ENCODE data around the gene UGT1A3.

The UGT1A3 gene

GRCh38 chr2:233807966-233808935, 79.4 kb downstream of the UGT1A3 start:
- no peak for ATAC-seq (replicated peaks; ENCODE audit: extremely low read depth, poor library complexity, severe bottlenecking)
- DNase-seq (ENCODE audit: low spot score in 2 of 2) = no peak
- peaks cover 64% of the 10 kb centered on the region for H3K27me3 Mint-ChIP-seq
- no peak overlapping the region for H3K27ac Mint-ChIP-seq (ENCODE audit: low read depth)
- H3K4me1 Mint-ChIP-seq = no peaks in the 10 kb centered on the region
- no peak overlapping the region for H3K4me3 Mint-ChIP-seq
- H3K9me3 Mint-ChIP-seq = no peaks in the 10 kb centered on the region
- no peaks in the 10 kb centered on the region for H3K36me3 Mint-ChIP-seq (ENCODE audit: insufficient read depth)

DNA sequence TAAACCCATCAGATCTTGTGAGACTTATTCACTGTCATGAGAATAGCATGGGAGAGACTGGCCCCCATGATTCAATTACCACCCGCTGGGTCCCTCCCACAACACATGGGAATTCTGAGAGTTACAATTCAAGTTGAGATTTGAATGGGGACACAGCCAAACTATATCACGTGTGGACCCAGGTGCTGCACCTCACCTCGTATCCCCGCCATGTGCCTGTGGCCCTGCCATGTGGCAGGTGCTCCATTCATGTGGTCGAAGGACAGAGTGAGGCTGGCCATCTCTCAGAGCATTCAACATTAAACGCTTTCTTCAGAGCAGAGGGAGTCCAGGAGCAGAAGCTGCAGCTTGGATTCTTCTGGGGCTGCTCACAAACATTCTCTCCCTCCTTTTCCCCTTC, 81.5 kb downstream of the UGT1A3 start:
- ATAC-seq (replicated peaks; ENCODE audit: extremely low read depth, poor library complexity, severe bottlenecking) (no peak), DNase-seq (ENCODE audit: low spot score in 2 of 2) (no peak)
- Mint-ChIP-seq H3K27ac (ENCODE audit: low read depth) (no peak overlapping the region), H3K4me1 (no peaks in the 10 kb centered on the region), H3K36me3 (ENCODE audit: insufficient read depth) (no peaks in the 10 kb centered on the region), H3K27me3 (peaks cover 59% of the 10 kb centered on the region), H3K4me3 (no peak overlapping the region), H3K9me3 (no peaks in the 10 kb centered on the region)

DNA sequence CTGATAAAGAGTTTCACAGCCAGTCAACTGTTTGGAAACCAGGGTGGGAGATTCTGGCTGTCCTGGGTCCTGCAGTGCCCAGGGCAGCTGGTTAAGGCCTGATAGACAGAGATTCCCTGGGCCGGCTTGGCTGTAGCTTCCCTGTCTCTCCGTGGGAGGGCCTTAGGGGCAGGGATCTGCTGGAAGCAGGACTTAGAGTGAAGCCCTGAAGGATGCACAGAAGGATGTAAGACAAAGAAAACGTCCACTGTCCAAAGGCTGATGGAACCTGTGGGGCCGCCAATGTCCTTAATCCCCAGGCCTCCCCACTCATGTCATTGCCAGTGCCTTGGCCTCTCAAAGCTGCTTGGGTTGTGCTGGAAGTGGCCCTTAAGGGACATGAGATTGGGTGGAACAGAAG, 82.2 kb downstream of the UGT1A3 start:
- H3K36me3 Mint-ChIP-seq (ENCODE audit: insufficient read depth) = no peaks in the 10 kb centered on the region
- H3K27me3 Mint-ChIP-seq = peaks cover 59% of the 10 kb centered on the region
- DNase-seq (ENCODE audit: low spot score in 2 of 2) (no peak), ATAC-seq (replicated peaks; ENCODE audit: extremely low read depth, poor library complexity, severe bottlenecking) (no peak)
- no peaks in the 10 kb centered on the region for H3K9me3 Mint-ChIP-seq
- H3K27ac Mint-ChIP-seq (ENCODE audit: low read depth) = no peak overlapping the region
- no peak overlapping the region for H3K4me3 Mint-ChIP-seq
- H3K4me1 Mint-ChIP-seq = no peaks in the 10 kb centered on the region

GRCh38 chr2:233811732-233812131, 82.9 kb downstream of the UGT1A3 start:
- H3K36me3 Mint-ChIP-seq (ENCODE audit: insufficient read depth) = no peaks in the 10 kb centered on the region
- H3K4me3 Mint-ChIP-seq = no peak overlapping the region
- DNase-seq (ENCODE audit: low spot score in 2 of 2) (no peak), ATAC-seq (replicated peaks; ENCODE audit: extremely low read depth, poor library complexity, severe bottlenecking) (no peak)
- peaks cover 59% of the 10 kb centered on the region for H3K27me3 Mint-ChIP-seq
- no peaks in the 10 kb centered on the region for H3K4me1 Mint-ChIP-seq
- H3K27ac Mint-ChIP-seq (ENCODE audit: low read depth) = no peak overlapping the region
- H3K9me3 Mint-ChIP-seq = no peaks in the 10 kb centered on the region

GRCh38 chr2:233813236-233814055, 84.6 kb downstream of the UGT1A3 start:
- ATAC-seq (replicated peaks; ENCODE audit: extremely low read depth, poor library complexity, severe bottlenecking) (no peak), DNase-seq (ENCODE audit: low spot score in 2 of 2) (no peak)
- Mint-ChIP-seq H3K36me3 (ENCODE audit: insufficient read depth) (no peaks in the 10 kb centered on the region), H3K27ac (ENCODE audit: low read depth) (no peak overlapping the region), H3K9me3 (no peaks in the 10 kb centered on the region), H3K4me3 (no peak overlapping the region), H3K27me3 (peaks cover 75% of the 10 kb centered on the region), H3K4me1 (no peaks in the 10 kb centered on the region)

GRCh38 chr2:233814056-233814835, 85.4 kb downstream of the UGT1A3 start:
- Mint-ChIP-seq H3K27me3 (peaks cover 83% of the 10 kb centered on the region), H3K4me3 (no peak overlapping the region), H3K4me1 (no peaks in the 10 kb centered on the region), H3K36me3 (ENCODE audit: insufficient read depth) (no peaks in the 10 kb centered on the region), H3K27ac (ENCODE audit: low read depth) (no peak overlapping the region), H3K9me3 (no peaks in the 10 kb centered on the region)
- DNase-seq (ENCODE audit: low spot score in 2 of 2) = no peak
- ATAC-seq (replicated peaks; ENCODE audit: extremely low read depth, poor library complexity, severe bottlenecking) = no peak

GRCh38 chr2:233815861-233816260, 87.0 kb downstream of the UGT1A3 start:
- no peak overlapping the region for H3K4me3 Mint-ChIP-seq
- H3K4me1 Mint-ChIP-seq = no peaks in the 10 kb centered on the region
- no peaks in the 10 kb centered on the region for H3K9me3 Mint-ChIP-seq
- peaks cover 94% of the 10 kb centered on the region for H3K27me3 Mint-ChIP-seq
- H3K27ac Mint-ChIP-seq (ENCODE audit: low read depth) = no peak overlapping the region
- no peaks in the 10 kb centered on the region for H3K36me3 Mint-ChIP-seq (ENCODE audit: insufficient read depth)
- no peak for DNase-seq (ENCODE audit: low spot score in 2 of 2)
- no peak for ATAC-seq (replicated peaks; ENCODE audit: extremely low read depth, poor library complexity, severe bottlenecking)

GRCh38 chr2:233816334-233816733, 87.5 kb downstream of the UGT1A3 start:
- Mint-ChIP-seq H3K27ac (ENCODE audit: low read depth) (no peak overlapping the region), H3K4me3 (no peak overlapping the region), H3K36me3 (ENCODE audit: insufficient read depth) (no peaks in the 10 kb centered on the region), H3K9me3 (no peaks in the 10 kb centered on the region), H3K4me1 (no peaks in the 10 kb centered on the region), H3K27me3 (peaks cover 94% of the 10 kb centered on the region)
- ATAC-seq (replicated peaks; ENCODE audit: extremely low read depth, poor library complexity, severe bottlenecking) = no peak
- DNase-seq (ENCODE audit: low spot score in 2 of 2) = no peak

GRCh38 chr2:233816771-233817170, 87.9 kb downstream of the UGT1A3 start:
- H3K4me1 Mint-ChIP-seq = no peaks in the 10 kb centered on the region
- H3K36me3 Mint-ChIP-seq (ENCODE audit: insufficient read depth) = no peaks in the 10 kb centered on the region
- H3K27me3 Mint-ChIP-seq = peaks cover 93% of the 10 kb centered on the region
- no peaks in the 10 kb centered on the region for H3K9me3 Mint-ChIP-seq
- DNase-seq (ENCODE audit: low spot score in 2 of 2) = no peak
- ATAC-seq (replicated peaks; ENCODE audit: extremely low read depth, poor library complexity, severe bottlenecking) = no peak
- H3K4me3 Mint-ChIP-seq = no peak overlapping the region
- no peak overlapping the region for H3K27ac Mint-ChIP-seq (ENCODE audit: low read depth)

- Mint-ChIP-seq H3K9me3 (no peaks in the 10 kb centered on the region), H3K36me3 (ENCODE audit: insufficient read depth) (no peaks in the 10 kb centered on the region), H3K27me3 (peaks cover 87% of the 10 kb centered on the region), H3K27ac (ENCODE audit: low read depth) (no peak overlapping the region), H3K4me1 (no peaks in the 10 kb centered on the region), H3K4me3 (no peak overlapping the region)
- no peak for ATAC-seq (replicated peaks; ENCODE audit: extremely low read depth, poor library complexity, severe bottlenecking)
- no peak for DNase-seq (ENCODE audit: low spot score in 2 of 2)
These were observed 88.6 kb downstream of the UGT1A3 start for GRCh38 chr2:233817361-233817911.

- no peak overlapping the region for H3K4me3 Mint-ChIP-seq
- no peaks in the 10 kb centered on the region for H3K4me1 Mint-ChIP-seq
- DNase-seq (ENCODE audit: low spot score in 2 of 2) (no peak), ATAC-seq (replicated peaks; ENCODE audit: extremely low read depth, poor library complexity, severe bottlenecking) (no peak)
- H3K27me3 Mint-ChIP-seq = peaks cover 80% of the 10 kb centered on the region
- H3K27ac Mint-ChIP-seq (ENCODE audit: low read depth) = no peak overlapping the region
- H3K36me3 Mint-ChIP-seq (ENCODE audit: insufficient read depth) = no peaks in the 10 kb centered on the region
- H3K9me3 Mint-ChIP-seq = no peaks in the 10 kb centered on the region
These were observed 89.3 kb downstream of the UGT1A3 start for GRCh38 chr2:233817995-233818638.
